Activated CD4-positive, alpha-beta T cell treated with anti-CD3 and anti-CD28 coated beads, Interleukin-2, Interleukin-6, amounts not matched to agents 100 ng/mL and 50 ng/mL, durations not matched to agents 16 hours and 8 hours (primary cell): ENCODE measurements around the gene SMC5.
A peak's percentile ranks its signal among the peaks of the same experiment; 100 is the strongest.
"Not testable (repeated sequence)": the region's sequence is repeated elsewhere in the genome, so short reads cannot be mapped to it uniquely, and the experiment has no call there.

Experiments used
- DNase-seq: peaks from one replicate; pipeline ENCODE4 v3.0.0-alpha.2; 2020

Gene SMC5

GRCh38 chr9:70258692-70259511, at the start of gene SMC5:
SMC5 (plus strand) TSS chr9:70258978; CDS start chr9:70259079, 101 bp downstream.
- DNase-seq = peak; percentile 92

GRCh38 chr9:70217029-70217428, 41.7 kb upstream of the SMC5 start:
- no peak for DNase-seq

GRCh38 chr9:70218767-70219166, 40.0 kb upstream of the SMC5 start:
- no peak for DNase-seq

- DNase-seq = no peak
Observed at GRCh38 chr9:70220216-70220615, 38.6 kb upstream of the SMC5 start.

GRCh38 chr9:70222354-70222753, 36.4 kb upstream of the SMC5 start:
- no peak for DNase-seq

- DNase-seq = no peak
Observed at GRCh38 chr9:70228118-70228517, 30.7 kb upstream of the SMC5 start.

GRCh38 chr9:70228611-70229010, 30.2 kb upstream of the SMC5 start:
- no peak for DNase-seq

- DNase-seq = no peak
Observed at GRCh38 chr9:70229026-70229425, 29.8 kb upstream of the SMC5 start.

- DNase-seq = no peak
Observed at GRCh38 chr9:70229579-70229978, 29.2 kb upstream of the SMC5 start.

- DNase-seq = no peak
Observed at GRCh38 chr9:70232476-70232875, 26.3 kb upstream of the SMC5 start.

- not testable (repeated sequence) for DNase-seq
Observed at GRCh38 chr9:70234208-70234607, 24.6 kb upstream of the SMC5 start.

- not testable (repeated sequence) for DNase-seq
Observed at GRCh38 chr9:70245952-70246351, 12.8 kb upstream of the SMC5 start.

GRCh38 chr9:70250221-70250620, 8.6 kb upstream of the SMC5 start:
- no peak for DNase-seq

GRCh38 chr9:70255486-70255885, 3.3 kb upstream of the SMC5 start:
- no peak for DNase-seq

GRCh38 chr9:70256123-70256551, 2.6 kb upstream of the SMC5 start:
- no peak for DNase-seq

- DNase-seq = no peak
Observed at GRCh38 chr9:70257502-70257901, 1.3 kb upstream of the SMC5 start.

- peak; percentile 60 for DNase-seq
Observed at GRCh38 chr9:70257991-70258691, 637 bp upstream of the SMC5 start.

- DNase-seq = no peak
Observed at GRCh38 chr9:70259512-70259802, 679 bp downstream of the SMC5 start.

- DNase-seq = no peak
Observed at GRCh38 chr9:70260007-70260443, 1.2 kb downstream of the SMC5 start.

- DNase-seq = no peak
Observed at GRCh38 chr9:70260606-70261005, 1.8 kb downstream of the SMC5 start.

- DNase-seq = no peak
Observed at GRCh38 chr9:70261131-70261870, 2.5 kb downstream of the SMC5 start.

- peak; percentile 59 for DNase-seq
Observed at GRCh38 chr9:70262366-70262765, 3.6 kb downstream of the SMC5 start.

- DNase-seq = no peak
Observed at GRCh38 chr9:70262948-70263347, 4.2 kb downstream of the SMC5 start.

GRCh38 chr9:70263421-70263820, 4.6 kb downstream of the SMC5 start:
- DNase-seq = no peak
